ENCODE data around the gene ZDHHC3. TPM values are rescaled to one million over a fixed set of nuclear protein-coding genes. Genes with fewer than 3 reads are reported as not detected.

ZDHHC3 gene
- total RNA-seq, 1 donor from 2014 or later = 39.1 TPM

DNA sequence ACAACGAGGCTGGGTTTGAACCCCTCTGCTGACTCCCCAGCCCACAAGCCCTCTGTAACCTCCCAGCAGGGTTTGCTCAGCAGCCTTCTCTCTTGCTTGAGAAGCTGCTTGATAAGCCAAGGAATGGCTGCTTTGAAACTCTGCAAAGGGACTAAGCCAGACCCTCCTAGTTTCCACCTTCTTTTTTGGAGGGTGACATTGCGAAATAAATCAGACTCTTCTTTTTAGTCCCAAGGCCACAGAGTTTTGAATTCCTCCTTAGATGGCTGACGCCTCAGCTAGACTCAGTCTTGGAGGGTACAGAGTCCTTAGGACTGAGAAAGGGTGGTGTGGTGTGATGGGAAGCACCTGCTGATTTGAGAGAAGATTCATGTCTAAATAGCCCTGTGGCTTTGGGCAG, 100.4 kb downstream of the ZDHHC3 start:
- DNase-seq = no peak
- no peak for ATAC-seq
- intact Hi-C loops (cut with micrococcal nuclease) = no loop called here

Other genes starting within 250 kb of the ZDHHC3 start
- 3.5 TPM for gene ZNF501, start 246.5 kb downstream of the ZDHHC3 start, total RNA-seq
- 37.2 TPM for gene KIAA1143, start 214.6 kb downstream of the ZDHHC3 start, total RNA-seq
- 1.1 TPM for gene KIF15, start 214.4 kb downstream of the ZDHHC3 start, total RNA-seq
- gene TMEM42, start 114.3 kb downstream of the ZDHHC3 start, total RNA-seq = 10.0 TPM
- gene TGM4, start 101.6 kb downstream of the ZDHHC3 start, total RNA-seq = not detected
- gene EXOSC7, start 70 bp upstream of the ZDHHC3 start, total RNA-seq = 25.0 TPM
- gene CLEC3B, start 50.1 kb upstream of the ZDHHC3 start, total RNA-seq = 68.0 TPM
- gene CDCP1, start 170.2 kb upstream of the ZDHHC3 start, total RNA-seq = 0.30 TPM